Measurements from ENCODE around the gene SSX1. TPM values are rescaled to one million over a fixed set of nuclear protein-coding genes. Genes with fewer than 3 reads are reported as not detected.

Gene SSX1
- total and polyA plus RNA-seq, 3 donors from 2014 or later: 6.0 to 14.3 (median 11.0) TPM

Small RNA genes within 50 kb of the gene (small RNA-seq; reads per million reads assigned to genes)
- gene AC245047.3: 0 reads per million in 2 donors
- 0 reads per million in 2 donors for gene AC245047.4
- 0 reads per million in 2 donors for gene RNA5SP503

Other genes starting within 250 kb of the SSX1 start
- 10 to 100 TPM in 1 of 2 donors, 1 to 10 TPM in 1; 9.5 to 18.9 TPM for gene SPACA5, start 248.4 kb upstream of the SSX1 start, total RNA-seq
- gene SPACA5, start 248.4 kb upstream of the SSX1 start, polyA plus RNA-seq (ENCODE audit: insufficient read depth, low read depth, low replicate concordance): 23.4 TPM
- gene ZNF630, start 183.8 kb upstream of the SSX1 start, total RNA-seq: 1 to 10 TPM; 1.5 to 5.6 TPM
- gene ZNF630, start 183.8 kb upstream of the SSX1 start, polyA plus RNA-seq (ENCODE audit: insufficient read depth, low read depth, low replicate concordance): 2.0 TPM
- gene SPACA5B, start 124.8 kb upstream of the SSX1 start, total RNA-seq: 1 to 10 TPM; 4.9 to 6.2 TPM
- 6.6 TPM for gene SPACA5B, start 124.8 kb upstream of the SSX1 start, polyA plus RNA-seq (ENCODE audit: insufficient read depth, low read depth, low replicate concordance)
- gene SSX5, start 58.6 kb upstream of the SSX1 start, total RNA-seq: under 1 TPM in 1 of 2 donors, not detected in 1; 0.47 TPM
- 0.59 TPM for gene SSX5, start 58.6 kb upstream of the SSX1 start, polyA plus RNA-seq (ENCODE audit: insufficient read depth, low read depth, low replicate concordance)
- 10 to 100 TPM; 12.8 to 26.1 TPM for gene SSX3, start 101.3 kb downstream of the SSX1 start, total RNA-seq
- 17.7 TPM for gene SSX3, start 101.3 kb downstream of the SSX1 start, polyA plus RNA-seq (ENCODE audit: insufficient read depth, low read depth, low replicate concordance)
- 1 to 10 TPM; 2.7 to 3.8 TPM for gene SSX4, start 128.1 kb downstream of the SSX1 start, total RNA-seq
- 5.3 TPM for gene SSX4, start 128.1 kb downstream of the SSX1 start, polyA plus RNA-seq (ENCODE audit: insufficient read depth, low read depth, low replicate concordance)
- gene SSX4B, start 156.6 kb downstream of the SSX1 start, total RNA-seq: 1 to 10 TPM in 1 of 2 donors, not detected in 1; 3.8 TPM
- not detected for gene SSX4B, start 156.6 kb downstream of the SSX1 start, polyA plus RNA-seq (ENCODE audit: insufficient read depth, low read depth, low replicate concordance)
- gene SLC38A5, start 214.9 kb downstream of the SSX1 start, total RNA-seq: 1 to 10 TPM; 2.5 to 4.2 TPM
- 3.5 TPM for gene SLC38A5, start 214.9 kb downstream of the SSX1 start, polyA plus RNA-seq (ENCODE audit: insufficient read depth, low read depth, low replicate concordance)
- gene FTSJ1, start 220.8 kb downstream of the SSX1 start, total RNA-seq: 10 to 100 TPM; 46.4 to 50.9 TPM
- 38.0 TPM for gene FTSJ1, start 220.8 kb downstream of the SSX1 start, polyA plus RNA-seq (ENCODE audit: insufficient read depth, low read depth, low replicate concordance)

Data from testis (tissue), 3 donors.